ENCODE results near the gene CACNG8. TPM values are rescaled to one million over a fixed set of nuclear protein-coding genes. Genes with fewer than 3 reads are reported as not detected.
"Not testable (repeated sequence)": the region's sequence is repeated elsewhere in the genome, so short reads cannot be mapped to it uniquely, and the experiment has no call there.

Gene CACNG8
- not detected for total RNA-seq

DNA sequence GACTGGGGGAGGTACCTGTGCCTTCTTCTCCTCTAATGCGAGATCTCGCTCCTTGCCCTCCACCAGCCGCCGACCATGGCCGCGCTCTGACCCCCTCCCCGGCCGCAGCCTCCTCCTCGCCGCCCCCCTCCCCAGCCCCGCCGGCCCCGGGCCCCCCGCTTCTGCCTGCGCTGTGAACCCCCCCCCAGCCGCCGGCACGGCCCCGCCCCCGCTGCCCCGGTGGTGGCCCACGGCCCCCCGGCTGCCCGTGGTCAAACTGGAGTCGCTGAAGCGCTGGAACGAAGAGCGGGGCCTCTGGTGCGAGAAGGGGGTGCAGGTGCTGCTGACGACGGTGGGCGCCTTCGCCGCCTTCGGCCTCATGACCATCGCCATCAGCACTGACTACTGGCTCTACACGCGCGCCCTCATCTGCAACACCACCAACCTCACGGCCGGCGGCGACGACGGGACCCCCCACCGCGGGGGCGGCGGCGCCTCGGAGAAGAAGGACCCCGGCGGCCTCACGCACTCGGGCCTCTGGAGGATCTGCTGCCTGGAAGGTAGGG is at the start of gene CACNG8:
CACNG8 (plus strand) TSS at position 51 of the 545 bp plus-strand sequence.
- H3K27ac Mint-ChIP-seq: no peak within 1 kb of the TSS
- DNase-seq: no peak
- ChIA-PET POLR2A (no interaction called here), CTCF (no interaction called here)
- peaks cover 52% of the 10 kb centered on the region for H3K27me3 Mint-ChIP-seq
- H3K4me3 Mint-ChIP-seq: no peak within 1 kb of the TSS
- H3K4me1 Mint-ChIP-seq: peaks cover 4% of the 10 kb centered on the region
- H3K9me3 Mint-ChIP-seq: no peaks in the 10 kb centered on the region
- no peaks in the 10 kb centered on the region for H3K36me3 Mint-ChIP-seq (ENCODE audit: low read depth)

DNA sequence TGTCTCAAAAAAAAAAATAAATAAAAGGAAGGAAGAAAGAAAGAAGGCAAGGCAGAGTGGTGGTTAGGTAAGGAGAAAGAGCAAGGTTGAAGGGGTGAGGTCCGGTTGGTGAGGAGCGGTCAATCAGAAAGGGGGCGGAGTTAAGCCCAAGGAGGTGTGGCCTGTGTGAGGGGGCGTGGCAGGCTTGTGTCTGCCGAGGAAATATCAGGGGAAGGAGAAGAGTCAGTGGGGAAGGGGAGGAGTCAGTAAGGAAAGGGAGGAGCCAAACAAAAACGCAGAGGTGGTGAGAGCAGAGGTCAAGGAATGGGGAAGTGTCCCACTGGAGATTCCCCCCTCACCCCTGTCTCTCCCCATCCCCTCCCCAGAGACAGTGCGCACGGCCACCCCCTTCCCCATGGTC is 47.7 kb upstream of the CACNG8 start:
- Mint-ChIP-seq H3K36me3 (ENCODE audit: low read depth) (no peaks in the 10 kb centered on the region), H3K4me3 (no peak overlapping the region), H3K9me3 (no peaks in the 10 kb centered on the region), H3K4me1 (no peaks in the 10 kb centered on the region), H3K27me3 (peaks cover 21% of the 10 kb centered on the region), H3K27ac (no peak overlapping the region)
- ChIA-PET POLR2A (no interaction called here), CTCF (no interaction called here)
- no peak for DNase-seq

DNA sequence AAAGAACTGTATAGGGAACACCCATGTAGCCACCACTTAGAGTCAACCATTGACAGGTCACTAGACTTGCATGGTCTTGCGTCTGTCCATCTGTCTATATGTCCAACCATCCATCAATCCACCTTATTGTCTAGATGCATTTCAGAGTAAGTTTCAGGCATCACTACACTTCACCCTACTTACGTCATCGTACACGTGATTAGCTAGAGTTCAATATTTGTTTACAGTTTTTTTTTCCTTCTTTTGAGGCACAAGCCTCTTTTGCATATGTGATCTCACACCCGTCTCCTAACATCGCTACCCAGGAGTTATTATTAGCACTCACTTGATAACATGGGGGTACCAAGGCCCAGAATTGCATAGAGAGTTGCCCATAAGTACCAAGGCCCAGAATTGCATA is 46.7 kb upstream of the CACNG8 start:
- no peak for DNase-seq
- no peak overlapping the region for H3K27ac Mint-ChIP-seq
- no peak overlapping the region for H3K4me3 Mint-ChIP-seq
- no peaks in the 10 kb centered on the region for H3K4me1 Mint-ChIP-seq
- peaks cover 13% of the 10 kb centered on the region for H3K27me3 Mint-ChIP-seq
- H3K36me3 Mint-ChIP-seq (ENCODE audit: low read depth): no peaks in the 10 kb centered on the region
- no peaks in the 10 kb centered on the region for H3K9me3 Mint-ChIP-seq
- ChIA-PET CTCF (no interaction called here), POLR2A (no interaction called here)

DNA sequence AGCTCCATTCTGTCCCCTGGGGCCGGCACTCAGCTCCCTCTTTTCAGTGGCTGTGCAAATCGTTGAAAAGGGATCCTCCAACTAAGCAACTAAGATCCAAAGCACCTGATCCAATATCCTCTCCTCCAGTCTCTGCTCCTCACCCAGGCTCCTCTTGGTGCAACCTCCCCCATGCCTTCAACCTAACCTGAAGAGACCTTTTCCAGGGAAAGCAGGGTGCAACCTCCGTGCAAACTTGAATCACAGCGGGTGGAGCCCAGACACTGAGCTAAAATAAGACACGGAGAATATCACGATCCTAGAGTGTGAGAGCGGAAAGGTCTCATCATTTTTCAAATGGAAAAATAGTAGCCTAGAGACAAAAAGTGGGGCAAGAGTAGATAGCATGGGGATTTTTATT is 45.4 kb upstream of the CACNG8 start:
- POLR2A ChIA-PET: no interaction called here

DNA sequence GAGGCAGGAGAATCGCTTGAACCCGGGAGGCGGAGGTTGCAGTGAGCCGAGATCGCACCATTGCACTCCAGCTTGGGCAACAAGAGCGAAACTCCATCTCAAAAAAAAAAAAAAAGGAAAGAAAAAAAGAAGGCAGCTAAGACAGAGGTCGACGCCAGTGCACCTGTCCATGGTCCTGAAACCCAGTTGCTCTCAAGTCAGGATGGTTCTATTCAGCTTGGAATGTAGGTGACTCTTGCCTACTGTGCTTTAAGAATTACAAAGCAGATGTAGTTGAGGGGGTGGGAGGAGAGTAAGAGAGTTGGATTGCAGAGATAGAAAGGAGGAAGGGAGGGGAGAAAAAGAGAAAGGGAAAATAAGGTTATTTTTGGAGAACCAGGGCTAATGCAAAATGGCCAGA is 35.0 kb upstream of the CACNG8 start:
- no peak overlapping the region for H3K27ac Mint-ChIP-seq
- DNase-seq: peak; percentile 61
- H3K9me3 Mint-ChIP-seq: peaks cover 2% of the 10 kb centered on the region
- ChIA-PET POLR2A (no interaction called here), CTCF (no interaction called here)
- no peaks in the 10 kb centered on the region for H3K27me3 Mint-ChIP-seq
- no peaks in the 10 kb centered on the region for H3K36me3 Mint-ChIP-seq (ENCODE audit: low read depth)
- H3K4me3 Mint-ChIP-seq: no peak overlapping the region
- H3K4me1 Mint-ChIP-seq: no peaks in the 10 kb centered on the region

More for the DNA sequence above, 45.4 kb upstream of the CACNG8 start:
- CTCF ChIA-PET: no interaction called here
- no peak overlapping the region for H3K27ac Mint-ChIP-seq
- H3K4me1 Mint-ChIP-seq: no peaks in the 10 kb centered on the region
- H3K36me3 Mint-ChIP-seq (ENCODE audit: low read depth): no peaks in the 10 kb centered on the region
- H3K9me3 Mint-ChIP-seq: no peaks in the 10 kb centered on the region
- H3K27me3 Mint-ChIP-seq: peaks cover 4% of the 10 kb centered on the region
- H3K4me3 Mint-ChIP-seq: no peak overlapping the region
- DNase-seq: no peak

DNA sequence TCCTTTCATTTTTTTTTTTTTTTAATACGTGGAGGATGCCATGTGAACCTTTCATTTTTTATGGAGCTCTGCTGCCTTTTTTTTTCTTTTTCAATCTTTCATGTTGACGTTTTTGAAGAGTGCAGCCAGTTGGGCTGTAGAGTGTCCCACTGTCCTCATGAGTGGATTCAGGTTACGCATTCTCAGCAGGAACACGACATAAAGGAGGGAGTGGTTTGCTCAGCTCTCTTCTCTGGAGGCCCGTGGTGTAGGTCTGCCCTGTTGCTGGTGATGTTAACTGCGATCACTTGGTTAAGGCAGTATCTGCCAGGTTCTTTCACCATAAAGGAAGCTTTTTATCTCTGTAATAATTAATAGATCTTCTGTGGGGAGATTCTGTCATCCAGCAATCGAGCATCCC is 26.7 kb upstream of the CACNG8 start:
- ChIA-PET POLR2A (no interaction called here), CTCF (no interaction called here)
- DNase-seq: no peak
- Mint-ChIP-seq H3K4me1 (no peaks in the 10 kb centered on the region), H3K27ac (no peak overlapping the region), H3K27me3 (peaks cover under 1% of the 10 kb centered on the region), H3K36me3 (ENCODE audit: low read depth) (no peaks in the 10 kb centered on the region), H3K4me3 (no peak overlapping the region), H3K9me3 (no peaks in the 10 kb centered on the region)

DNA sequence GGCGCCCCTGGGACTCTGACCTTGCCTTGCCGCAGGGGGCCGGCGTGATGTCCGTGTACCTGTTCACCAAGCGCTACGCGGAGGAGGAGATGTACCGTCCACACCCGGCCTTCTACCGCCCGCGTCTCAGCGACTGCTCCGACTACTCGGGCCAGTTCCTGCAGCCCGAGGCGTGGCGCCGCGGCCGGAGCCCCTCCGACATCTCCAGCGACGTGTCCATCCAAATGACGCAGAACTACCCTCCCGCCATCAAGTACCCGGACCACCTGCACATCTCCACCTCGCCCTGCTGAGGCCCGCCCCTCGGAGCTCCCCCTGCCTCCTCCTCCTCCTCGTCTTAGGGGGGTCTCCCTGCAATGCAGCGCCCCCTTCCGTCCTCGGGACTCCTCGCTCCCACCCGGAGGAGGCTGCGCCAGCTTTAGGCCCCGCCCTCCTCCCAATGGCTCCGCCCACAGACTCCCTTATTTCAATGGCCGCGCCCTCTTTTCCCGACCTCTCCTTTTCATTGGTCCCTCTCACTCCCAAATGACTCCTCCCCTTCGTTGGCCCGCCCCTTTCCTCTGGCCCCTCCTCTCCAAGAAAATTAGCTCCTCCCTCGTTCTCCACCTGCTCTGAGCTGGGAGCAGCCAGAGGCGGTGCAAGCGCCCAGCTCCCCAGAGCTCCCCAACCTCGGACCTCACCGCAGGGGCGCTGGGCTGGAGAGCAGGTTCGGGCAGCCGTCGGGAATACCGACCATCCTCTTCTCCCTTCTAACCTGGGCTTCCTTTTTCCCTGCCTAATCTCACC is 20.5 kb upstream of the CACNG8 start:
- POLR2A ChIA-PET: no interaction called here
- H3K27ac Mint-ChIP-seq: no peak overlapping the region
- DNase-seq: no peak
- peaks cover 27% of the 10 kb centered on the region for H3K27me3 Mint-ChIP-seq
- no peak overlapping the region for H3K4me3 Mint-ChIP-seq
- H3K4me1 Mint-ChIP-seq: no peaks in the 10 kb centered on the region
- no peaks in the 10 kb centered on the region for H3K36me3 Mint-ChIP-seq (ENCODE audit: low read depth)
- CTCF ChIA-PET: interaction anchor here (0.6 kb wide), 1 partner anchor 1790 kb away, joined by 3 read pairs; no protein-coding TSS in a partner anchor
- H3K9me3 Mint-ChIP-seq: no peaks in the 10 kb centered on the region

DNA sequence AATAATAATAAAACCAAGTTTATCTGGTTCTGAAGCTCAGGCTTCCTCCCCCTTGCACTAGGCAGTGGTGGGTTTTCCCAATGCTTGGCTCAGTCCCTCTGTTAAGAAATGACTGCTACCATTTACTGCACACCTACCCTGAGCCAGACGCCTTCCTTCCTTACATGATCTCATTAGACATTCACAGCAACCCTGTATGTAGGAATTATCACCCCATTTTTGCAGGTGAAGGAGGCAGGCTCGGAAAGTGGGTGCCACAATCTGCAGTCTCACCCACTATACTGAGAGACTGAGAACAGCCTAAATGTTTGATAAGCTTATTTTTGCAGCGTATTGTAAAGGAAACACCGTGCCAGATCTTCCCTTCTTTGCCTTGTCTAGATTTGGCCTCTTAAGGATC is 18.3 kb upstream of the CACNG8 start:
- H3K27ac Mint-ChIP-seq: no peak overlapping the region
- H3K27me3 Mint-ChIP-seq: peaks cover 27% of the 10 kb centered on the region
- no peaks in the 10 kb centered on the region for H3K36me3 Mint-ChIP-seq (ENCODE audit: low read depth)
- H3K9me3 Mint-ChIP-seq: no peaks in the 10 kb centered on the region
- no peaks in the 10 kb centered on the region for H3K4me1 Mint-ChIP-seq
- H3K4me3 Mint-ChIP-seq: no peak overlapping the region
- DNase-seq: no peak
- CTCF ChIA-PET: no interaction called here
- POLR2A ChIA-PET: no interaction called here

DNA sequence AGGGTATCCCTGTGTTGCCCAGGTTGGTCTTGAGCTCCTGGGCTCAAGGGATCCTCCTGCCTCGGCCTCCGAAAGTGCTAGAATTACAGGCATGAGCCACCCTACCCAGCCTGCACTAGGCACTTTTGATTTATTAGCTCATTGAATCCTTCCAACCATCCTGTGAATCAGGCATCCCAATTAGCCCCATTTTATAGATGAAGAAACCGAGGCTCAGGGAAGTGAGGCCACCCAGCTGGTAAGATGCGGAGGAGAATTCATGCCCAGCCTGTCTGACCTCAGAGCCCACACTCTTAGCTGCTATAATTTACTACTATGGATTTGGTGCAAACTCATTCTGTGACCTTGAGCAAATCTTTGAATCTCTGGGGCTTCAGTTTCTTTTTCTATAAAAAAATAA is 17.8 kb upstream of the CACNG8 start:
- POLR2A ChIA-PET: no interaction called here
- CTCF ChIA-PET: interaction anchor here (0.6 kb wide), 1 partner anchor 1110 kb away, joined by 3 read pairs; no protein-coding TSS in a partner anchor
- Mint-ChIP-seq H3K4me3 (no peak overlapping the region), H3K9me3 (no peaks in the 10 kb centered on the region), H3K36me3 (ENCODE audit: low read depth) (no peaks in the 10 kb centered on the region), H3K4me1 (no peaks in the 10 kb centered on the region), H3K27me3 (peaks cover 27% of the 10 kb centered on the region), H3K27ac (no peak overlapping the region)
- no peak for DNase-seq

DNA sequence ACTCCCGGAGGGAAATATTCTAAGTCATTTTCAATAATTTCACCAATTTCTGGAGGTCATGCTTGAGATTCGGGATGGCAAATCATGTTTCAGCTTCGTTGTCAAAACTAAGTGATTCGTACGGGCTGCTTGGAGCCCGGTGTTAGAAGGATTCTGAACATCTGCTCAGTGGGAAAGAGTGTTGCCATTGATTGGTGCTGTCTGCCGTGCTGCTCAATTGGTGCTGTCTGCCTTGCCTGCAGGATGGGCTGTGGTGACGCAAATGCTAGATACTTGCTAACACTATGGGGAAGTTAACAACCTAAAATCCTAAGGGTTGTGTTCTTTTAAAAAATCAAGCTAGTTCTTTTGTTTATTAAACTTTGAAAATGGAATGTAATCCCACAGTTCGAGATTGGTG is 17.3 kb upstream of the CACNG8 start:
- Mint-ChIP-seq H3K4me3 (no peak overlapping the region), H3K4me1 (no peaks in the 10 kb centered on the region), H3K27ac (no peak overlapping the region), H3K27me3 (peaks cover 27% of the 10 kb centered on the region), H3K36me3 (ENCODE audit: low read depth) (no peaks in the 10 kb centered on the region), H3K9me3 (no peaks in the 10 kb centered on the region)
- no peak for DNase-seq
- POLR2A ChIA-PET: no interaction called here
- CTCF ChIA-PET: interaction anchor here (0.6 kb wide), 1 partner anchor 1109 kb away, joined by 3 read pairs; no protein-coding TSS in a partner anchor

DNA sequence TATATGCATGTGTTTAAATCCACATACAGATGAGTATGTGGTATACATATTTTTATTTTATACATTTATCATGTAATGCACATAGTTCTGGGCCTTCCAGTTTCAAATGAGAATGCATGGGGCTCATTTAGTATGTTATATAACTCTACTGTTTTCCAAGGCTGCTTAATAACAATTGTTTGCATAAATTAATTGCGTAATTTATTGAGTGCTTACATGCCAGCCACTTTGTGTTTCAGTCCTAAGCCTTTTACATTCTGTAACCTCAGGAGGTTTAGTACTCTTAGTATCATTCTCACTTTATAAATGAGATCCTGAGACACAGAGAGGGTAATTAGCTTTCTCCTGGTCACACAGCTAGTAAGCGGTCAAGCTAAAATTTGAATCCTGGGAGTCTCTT is 16.7 kb upstream of the CACNG8 start:
- no peak overlapping the region for H3K27ac Mint-ChIP-seq
- ChIA-PET POLR2A (no interaction called here), CTCF (no interaction called here)
- peaks cover 27% of the 10 kb centered on the region for H3K27me3 Mint-ChIP-seq
- no peaks in the 10 kb centered on the region for H3K4me1 Mint-ChIP-seq
- no peaks in the 10 kb centered on the region for H3K36me3 Mint-ChIP-seq (ENCODE audit: low read depth)
- no peak for DNase-seq
- H3K4me3 Mint-ChIP-seq: no peak overlapping the region
- no peaks in the 10 kb centered on the region for H3K9me3 Mint-ChIP-seq

DNA sequence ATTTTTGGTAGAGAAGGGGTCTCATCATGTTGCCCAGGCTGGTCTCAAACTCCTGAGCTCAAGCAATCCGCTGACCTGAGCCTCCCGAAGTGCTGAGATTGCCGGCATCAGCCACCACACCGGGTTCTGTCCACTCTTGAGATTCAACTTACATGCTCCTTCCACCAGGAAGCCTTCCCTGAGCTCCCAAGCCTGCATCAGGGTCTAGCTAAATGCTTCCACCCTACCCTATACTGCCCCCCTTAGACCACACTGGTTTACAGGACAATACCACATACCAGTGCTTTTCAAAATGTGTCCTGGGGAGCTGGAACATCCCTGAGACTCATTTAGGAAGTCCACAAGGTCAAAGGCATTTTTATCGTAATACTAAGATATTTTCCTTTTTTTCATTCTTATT is 15.1 kb upstream of the CACNG8 start:
- Mint-ChIP-seq H3K4me3 (no peak overlapping the region), H3K36me3 (ENCODE audit: low read depth) (no peaks in the 10 kb centered on the region), H3K27ac (no peak overlapping the region), H3K9me3 (no peaks in the 10 kb centered on the region), H3K27me3 (peaks cover 14% of the 10 kb centered on the region), H3K4me1 (no peaks in the 10 kb centered on the region)
- ChIA-PET POLR2A (no interaction called here), CTCF (interaction anchor here (0.7 kb wide), 1 partner anchor 1716 kb away, joined by 3 read pairs; no protein-coding TSS in a partner anchor)
- no peak for DNase-seq

DNA sequence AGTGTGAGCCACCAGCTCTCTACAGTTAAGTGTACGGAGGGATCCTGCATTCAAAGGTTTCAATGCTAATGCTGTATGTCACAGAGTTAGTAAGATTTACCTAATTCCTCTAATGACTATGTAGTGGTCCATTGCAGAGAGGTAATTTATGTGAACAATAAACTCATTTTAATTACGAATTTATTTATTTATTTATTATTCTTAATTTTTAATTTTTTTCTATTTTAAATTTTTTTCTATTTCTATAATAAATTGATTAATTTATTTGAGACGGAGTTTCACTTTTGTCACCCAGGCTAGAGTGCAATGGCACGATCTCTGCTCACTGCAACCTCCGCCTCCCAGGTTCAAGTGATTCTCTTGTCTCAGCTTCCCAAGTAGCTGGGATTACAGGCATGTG is 14.1 kb upstream of the CACNG8 start:
- H3K36me3 Mint-ChIP-seq (ENCODE audit: low read depth); H3K27me3 Mint-ChIP-seq; H3K9me3 Mint-ChIP-seq; DNase-seq; H3K27ac Mint-ChIP-seq; H3K4me1 Mint-ChIP-seq; POLR2A ChIA-PET; CTCF ChIA-PET; H3K4me3 Mint-ChIP-seq: not testable (repeated sequence)

DNA sequence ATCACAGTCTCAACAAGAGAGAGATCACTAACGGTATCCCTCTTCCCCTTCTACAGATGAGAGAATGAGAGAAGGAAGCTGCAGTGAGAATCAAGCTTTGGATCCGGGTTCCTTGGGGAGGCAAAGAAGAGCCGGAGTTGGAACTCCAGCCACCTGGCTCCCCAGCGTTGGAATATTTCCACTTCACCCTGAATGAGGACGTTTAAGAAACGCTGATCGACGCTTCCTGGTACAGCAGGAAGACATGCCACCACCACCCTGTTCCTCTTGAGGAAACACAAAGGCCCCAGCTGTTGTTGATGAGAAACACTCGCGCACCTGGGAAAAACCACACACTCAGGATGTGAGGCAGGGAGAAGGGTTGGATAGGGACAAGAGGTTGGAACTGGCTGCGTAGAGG is 11.3 kb upstream of the CACNG8 start:
- Mint-ChIP-seq H3K4me1 (no peaks in the 10 kb centered on the region), H3K9me3 (no peaks in the 10 kb centered on the region), H3K4me3 (no peak overlapping the region), H3K36me3 (ENCODE audit: low read depth) (no peaks in the 10 kb centered on the region), H3K27me3 (no peaks in the 10 kb centered on the region), H3K27ac (no peak overlapping the region)
- no peak for DNase-seq
- ChIA-PET CTCF (interaction anchor here (1.4 to 2.0 kb wide), 2 partner anchors 8 to 158 kb away, joined by 3 to 5 read pairs; no protein-coding TSS in a partner anchor), POLR2A (no interaction called here)
